DOHH2 (cell line): ENCODE results near the gene TMC4.
"Not testable (repeated sequence)": the region's sequence is repeated elsewhere in the genome, so short reads cannot be mapped to it uniquely, and the experiment has no call there.

Experiments used
- H3F3A ChIP-seq: fragments of 200-600 bp; sonication (generic), shearing (Covaris generic); 2 replicates; pipeline ENCODE4 v1.6.0; 2016; ENCODE audit warnings: antibody characterized with exemption, mild to moderate bottlenecking; ENCODE audit not compliant: control insufficient read depth, insufficient read depth
- H3K27ac ChIP-seq: fragments of 200-600 bp; sonication (generic); 2 replicates; pipeline ENCODE4 v1.5.1; 2014; ENCODE audit warnings: low read depth, mild to moderate bottlenecking, low read length, moderate library complexity
- H3K27me3 ChIP-seq: fragments of 200-600 bp; sonication (generic); 2 replicates; pipeline ENCODE4 v1.6.1; 2014; ENCODE audit warnings: mild to moderate bottlenecking, low read length, mixed read lengths; ENCODE audit not compliant: control insufficient read depth
- H3K36me3 ChIP-seq: fragments of 200-600 bp; sonication (generic); 2 replicates; pipeline ENCODE4 v1.6.1; 2014; ENCODE audit warnings: mild to moderate bottlenecking, low read length, moderate library complexity, mixed read lengths; ENCODE audit not compliant: control insufficient read depth
- H3K4me1 ChIP-seq: fragments of 200-600 bp; sonication (generic); 2 replicates; pipeline ENCODE4 v1.6.1; 2014; ENCODE audit warnings: mild to moderate bottlenecking, low read length, mixed read lengths; ENCODE audit not compliant: control insufficient read depth
- H3K4me2 ChIP-seq: fragments of 200-600 bp; sonication (generic); 2 replicates; pipeline ENCODE4 v1.6.0; 2014; ENCODE audit warnings: mild to moderate bottlenecking, low read length, moderate library complexity
- H3K4me3 ChIP-seq: fragments of 200-600 bp; sonication (generic); 2 replicates; pipeline ENCODE4 v1.5.1; 2014; ENCODE audit warnings: mild to moderate bottlenecking, low read length, mixed read lengths
- H3K79me2 ChIP-seq: fragments of 200-600 bp; sonication (generic); 2 replicates; pipeline ENCODE4 v1.6.1; 2014; ENCODE audit warnings: mild to moderate bottlenecking, low read length, mixed read lengths; ENCODE audit not compliant: control insufficient read depth
- H3K9me2 ChIP-seq: fragments of 200-600 bp; sonication (generic); replicated peaks from 2 replicates; pipeline ENCODE4 v1.6.1; 2014; ENCODE audit warnings: mild to moderate bottlenecking, low read length, mixed read lengths; ENCODE audit not compliant: control insufficient read depth
- H3K9me3 ChIP-seq: fragments of 200-600 bp; sonication (generic); 2 replicates; pipeline ENCODE4 v1.6.1; 2014; ENCODE audit warnings: antibody characterized with exemption, low read length, mixed read lengths; ENCODE audit not compliant: control insufficient read depth, insufficient read depth
- H4K20me1 ChIP-seq: fragments of 200-600 bp; sonication (generic); 2 replicates; pipeline ENCODE4 v1.6.0; 2014; ENCODE audit warnings: low read depth, mild to moderate bottlenecking, antibody characterized with exemption, low read length, moderate library complexity; ENCODE audit not compliant: control insufficient read depth, insufficient read depth
- EZH2phosphoT487 ChIP-seq: fragments of 200-600 bp; sonication (generic); IDR thresholded peaks from 2 replicates; pipeline ENCODE4 v1.6.1; 2017; ENCODE audit warnings: borderline replicate concordance, mild to moderate bottlenecking, antibody characterized with exemption, low read length, moderate library complexity, mixed read lengths
- TF ChIP-seq, protein P1 (sequence below): fragments of 200-600 bp; sonication (generic); IDR thresholded peaks from one replicate; pipeline ENCODE4 v1.5.1; 2014; ENCODE audit warnings: antibody characterized with exemption, mild to moderate bottlenecking, low read depth, low read length; ENCODE audit not compliant: poor library complexity, severe bottlenecking

Gene TMC4, protein sequence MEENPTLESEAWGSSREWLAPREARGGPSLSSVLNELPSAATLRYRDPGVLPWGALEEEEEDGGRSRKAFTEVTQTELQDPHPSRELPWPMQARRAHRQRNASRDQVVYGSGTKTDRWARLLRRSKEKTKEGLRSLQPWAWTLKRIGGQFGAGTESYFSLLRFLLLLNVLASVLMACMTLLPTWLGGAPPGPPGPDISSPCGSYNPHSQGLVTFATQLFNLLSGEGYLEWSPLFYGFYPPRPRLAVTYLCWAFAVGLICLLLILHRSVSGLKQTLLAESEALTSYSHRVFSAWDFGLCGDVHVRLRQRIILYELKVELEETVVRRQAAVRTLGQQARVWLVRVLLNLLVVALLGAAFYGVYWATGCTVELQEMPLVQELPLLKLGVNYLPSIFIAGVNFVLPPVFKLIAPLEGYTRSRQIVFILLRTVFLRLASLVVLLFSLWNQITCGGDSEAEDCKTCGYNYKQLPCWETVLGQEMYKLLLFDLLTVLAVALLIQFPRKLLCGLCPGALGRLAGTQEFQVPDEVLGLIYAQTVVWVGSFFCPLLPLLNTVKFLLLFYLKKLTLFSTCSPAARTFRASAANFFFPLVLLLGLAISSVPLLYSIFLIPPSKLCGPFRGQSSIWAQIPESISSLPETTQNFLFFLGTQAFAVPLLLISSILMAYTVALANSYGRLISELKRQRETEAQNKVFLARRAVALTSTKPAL

DNA sequence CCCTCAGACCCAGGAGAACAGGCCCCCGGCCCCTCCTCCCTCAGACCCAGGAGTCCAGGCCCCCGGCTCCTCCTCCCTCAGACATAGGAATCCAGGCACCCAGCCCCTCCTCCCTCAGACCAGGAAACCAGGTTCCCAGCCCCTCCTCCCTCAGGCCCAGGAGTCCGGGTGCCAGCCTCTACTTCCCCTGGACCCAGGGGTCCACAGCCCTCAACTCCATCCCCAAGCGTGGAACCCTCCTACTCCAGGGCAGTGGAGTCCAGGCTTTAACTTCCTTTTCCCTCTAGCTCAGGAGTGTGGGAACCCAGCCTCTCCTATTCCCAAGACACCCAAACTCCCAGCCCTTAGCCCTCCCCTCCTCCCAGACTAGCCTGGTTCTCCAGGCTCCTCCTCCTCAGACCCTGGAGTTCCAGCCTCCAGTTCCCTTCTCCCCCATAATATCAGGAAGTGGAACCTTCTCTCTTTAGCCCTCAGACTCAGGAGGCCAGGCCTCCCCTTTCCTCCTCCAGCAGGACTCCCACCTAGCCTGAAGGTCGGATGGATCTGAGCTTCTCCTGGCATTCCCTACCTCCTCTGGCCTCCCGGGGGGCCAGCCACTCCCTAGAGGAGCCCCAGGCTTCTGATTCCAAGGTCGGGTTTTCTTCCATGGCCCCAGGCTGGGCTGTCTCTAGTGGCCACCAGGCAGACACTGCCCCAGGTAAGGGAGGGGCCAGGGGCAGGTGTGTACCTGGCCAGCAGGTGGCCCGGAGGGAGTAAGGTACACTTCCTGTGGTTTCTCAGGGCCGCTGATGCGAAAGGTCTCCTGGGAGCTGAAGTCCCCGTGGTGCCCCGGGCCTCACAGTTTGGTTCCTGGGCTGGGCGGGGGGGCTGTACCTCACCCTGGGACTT, at the start of gene TMC4:
TMC4 (minus strand) TSS at position 690 of the 888 bp plus-strand sequence; CDS start at position 647, 43 bp downstream.
- H3K4me1 ChIP-seq = peaks cover 25% of the 10 kb centered on the region
- H3K4me3 ChIP-seq = no peak within 1 kb of the TSS
- no peaks in the 10 kb centered on the region for H3K9me2 ChIP-seq
- no peaks in the 10 kb centered on the region for H3K79me2 ChIP-seq
- peak within 1 kb of the TSS; percentile 26; the same call in 1 of the 2 replicates for H3K4me2 ChIP-seq
- 0 out of 2 replicates have a peak, but pooled peaks cover 2% of the 10 kb centered on the region for H4K20me1 ChIP-seq
- no peaks in the 10 kb centered on the region; the same call in 1 of the 2 replicates for H3F3A ChIP-seq
- no peaks in the 10 kb centered on the region for H3K36me3 ChIP-seq
- H3K27ac ChIP-seq = no peak within 1 kb of the TSS
- no peaks in the 10 kb centered on the region for H3K9me3 ChIP-seq
- TF ChIP-seq EZH2phosphoT487 = no peak
- TF ChIP-seq, protein P1, sequence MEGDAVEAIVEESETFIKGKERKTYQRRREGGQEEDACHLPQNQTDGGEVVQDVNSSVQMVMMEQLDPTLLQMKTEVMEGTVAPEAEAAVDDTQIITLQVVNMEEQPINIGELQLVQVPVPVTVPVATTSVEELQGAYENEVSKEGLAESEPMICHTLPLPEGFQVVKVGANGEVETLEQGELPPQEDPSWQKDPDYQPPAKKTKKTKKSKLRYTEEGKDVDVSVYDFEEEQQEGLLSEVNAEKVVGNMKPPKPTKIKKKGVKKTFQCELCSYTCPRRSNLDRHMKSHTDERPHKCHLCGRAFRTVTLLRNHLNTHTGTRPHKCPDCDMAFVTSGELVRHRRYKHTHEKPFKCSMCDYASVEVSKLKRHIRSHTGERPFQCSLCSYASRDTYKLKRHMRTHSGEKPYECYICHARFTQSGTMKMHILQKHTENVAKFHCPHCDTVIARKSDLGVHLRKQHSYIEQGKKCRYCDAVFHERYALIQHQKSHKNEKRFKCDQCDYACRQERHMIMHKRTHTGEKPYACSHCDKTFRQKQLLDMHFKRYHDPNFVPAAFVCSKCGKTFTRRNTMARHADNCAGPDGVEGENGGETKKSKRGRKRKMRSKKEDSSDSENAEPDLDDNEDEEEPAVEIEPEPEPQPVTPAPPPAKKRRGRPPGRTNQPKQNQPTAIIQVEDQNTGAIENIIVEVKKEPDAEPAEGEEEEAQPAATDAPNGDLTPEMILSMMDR = no peak
- no peaks in the 10 kb centered on the region for H3K27me3 ChIP-seq

DNA sequence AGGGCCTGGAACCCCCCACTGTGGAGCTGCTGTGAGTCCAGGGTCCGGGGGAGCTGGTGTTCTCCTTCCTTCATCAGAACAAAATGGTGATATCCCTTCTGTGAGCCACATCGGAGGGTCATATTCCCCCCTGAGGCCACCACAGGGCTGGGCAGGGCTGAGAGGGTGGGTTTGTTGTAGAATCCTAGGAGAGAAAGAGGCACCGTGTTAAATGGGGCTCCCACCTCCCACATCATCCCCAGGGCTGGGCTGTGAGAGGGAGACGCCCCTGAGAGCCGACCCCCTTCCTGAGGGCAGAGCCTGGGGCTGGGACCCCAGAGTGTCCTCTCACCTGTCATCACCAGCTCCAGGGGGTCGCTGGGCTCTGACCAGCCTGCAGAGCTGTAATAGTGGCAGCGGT, 49.0 kb upstream of the TMC4 start:
- not testable (repeated sequence) for H3K36me3 ChIP-seq, H3F3A ChIP-seq, H3K9me3 ChIP-seq

DNA sequence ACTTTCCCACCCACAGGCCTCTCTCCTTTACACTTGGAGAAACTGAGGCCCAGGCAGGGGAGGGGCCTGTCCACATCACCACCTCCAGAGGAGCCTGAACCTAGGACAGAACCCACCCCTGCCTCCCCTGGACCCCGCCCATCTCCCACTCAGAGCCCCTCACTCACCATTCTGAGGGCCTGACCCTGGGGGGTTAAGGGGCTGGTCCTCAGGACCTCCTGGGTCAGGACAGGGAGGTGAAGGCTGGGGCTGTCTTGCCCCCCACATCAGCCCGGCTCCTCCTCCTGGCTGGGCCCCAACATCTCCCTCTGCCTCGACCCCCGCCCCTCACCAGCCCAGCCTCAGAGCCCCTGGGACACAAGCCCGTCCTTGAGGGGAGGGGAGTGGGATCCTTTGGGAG, 46.7 kb upstream of the TMC4 start:
- not testable (repeated sequence) for H3K9me3 ChIP-seq, H3K4me1 ChIP-seq, H3K36me3 ChIP-seq, H3K4me3 ChIP-seq, H4K20me1 ChIP-seq, H3K27me3 ChIP-seq, H3K4me2 ChIP-seq, H3F3A ChIP-seq, H3K9me2 ChIP-seq, H3K27ac ChIP-seq, H3K79me2 ChIP-seq

More for the DNA sequence above, 49.0 kb upstream of the TMC4 start:
- not testable (repeated sequence) for H3K4me1 ChIP-seq, H3K27ac ChIP-seq, H4K20me1 ChIP-seq, H3K27me3 ChIP-seq, H3K79me2 ChIP-seq, H3K4me3 ChIP-seq, H3K4me2 ChIP-seq, H3K9me2 ChIP-seq

- Histone ChIP-seq H3K9me2 (no peaks in the 10 kb centered on the region), H3K4me1 (no peaks in the 10 kb centered on the region), H3K79me2 (no peaks in the 10 kb centered on the region), H3K27ac (no peak overlapping the region), H3K9me3 (no peaks in the 10 kb centered on the region), H3K4me2 (no peak overlapping the region), H3F3A (no peaks in the 10 kb centered on the region), H3K4me3 (no peak overlapping the region), H4K20me1 (no peaks in the 10 kb centered on the region), H3K36me3 (no peaks in the 10 kb centered on the region), H3K27me3 (peaks cover 4% of the 10 kb centered on the region)
- TF ChIP-seq EZH2phosphoT487 = no peak
- TF ChIP-seq, protein P1 = no peak
These were observed 46.2 kb upstream of the TMC4 start for GRCh38 chr19:54218960-54219661.
